ENCODE measurements around the gene FASN.

Gene FASN

GRCh38 chr17:82103553-82104451 is 5.8 kb upstream of the FASN start:
- DNase-seq (ENCODE audit: low read depth in 4 of 4, low spot score in 1 of 4) = no peak

- no peak for DNase-seq (ENCODE audit: low read depth in 4 of 4, low spot score in 1 of 4)
Observed at GRCh38 chr17:82101767-82102679, 4.0 kb upstream of the FASN start.

- no peak for DNase-seq (ENCODE audit: low read depth in 4 of 4, low spot score in 1 of 4)
Observed at GRCh38 chr17:82101301-82101715, 3.3 kb upstream of the FASN start.

- no peak for DNase-seq (ENCODE audit: low read depth in 4 of 4, low spot score in 1 of 4)
Observed at GRCh38 chr17:82100502-82101298, 2.7 kb upstream of the FASN start.

GRCh38 chr17:82098939-82099763 is 1.1 kb upstream of the FASN start:
- no peak for DNase-seq (ENCODE audit: low read depth in 4 of 4, low spot score in 1 of 4)

GRCh38 chr17:82097919-82098168 is 192 bp downstream of the FASN start:
- no peak for DNase-seq (ENCODE audit: low read depth in 4 of 4, low spot score in 1 of 4)

GRCh38 chr17:82097184-82097918 is 685 bp downstream of the FASN start:
- DNase-seq (ENCODE audit: low read depth in 4 of 4, low spot score in 1 of 4) = peak in 1 of 4 experiments; percentile 17

GRCh38 chr17:82096709-82097183 is 1.3 kb downstream of the FASN start:
- DNase-seq (ENCODE audit: low read depth in 4 of 4, low spot score in 1 of 4) = no peak

GRCh38 chr17:82095777-82096708 is 2.0 kb downstream of the FASN start:
- no peak for DNase-seq (ENCODE audit: low read depth in 4 of 4, low spot score in 1 of 4)

GRCh38 chr17:82094931-82095776 is 2.9 kb downstream of the FASN start:
- DNase-seq (ENCODE audit: low read depth in 4 of 4, low spot score in 1 of 4) = no peak

- no peak for DNase-seq (ENCODE audit: low read depth in 4 of 4, low spot score in 1 of 4)
Observed at GRCh38 chr17:82092995-82093751, 4.9 kb downstream of the FASN start.

GRCh38 chr17:82092628-82092994 is 5.4 kb downstream of the FASN start:
- DNase-seq (ENCODE audit: low read depth in 4 of 4, low spot score in 1 of 4) = no peak

- DNase-seq (ENCODE audit: low read depth in 4 of 4, low spot score in 1 of 4) = no peak
Observed at GRCh38 chr17:82092094-82092586, 5.9 kb downstream of the FASN start.

GRCh38 chr17:82091264-82092066 is 6.6 kb downstream of the FASN start:
- DNase-seq (ENCODE audit: low read depth in 4 of 4, low spot score in 1 of 4) = no peak

GRCh38 chr17:82090549-82091263 is 7.3 kb downstream of the FASN start:
- DNase-seq (ENCODE audit: low read depth in 4 of 4, low spot score in 1 of 4) = no peak

Data from stimulated activated CD4-positive, alpha-beta T cell treated with anti-CD3 and anti-CD28 coated beads, Interleukin-1b, Interleukin-23, amount 100 ng/mL, for 24 hours (primary cell).